ENCODE results near the gene CYP39A1. TPM values are rescaled to one million over a fixed set of nuclear protein-coding genes. Genes with fewer than 3 reads are reported as not detected.

The CYP39A1 gene
- total RNA-seq, 5 donors from 2014 or later (not counting 1 experiment from before 2014, with no cell fraction given): not detected

DNA sequence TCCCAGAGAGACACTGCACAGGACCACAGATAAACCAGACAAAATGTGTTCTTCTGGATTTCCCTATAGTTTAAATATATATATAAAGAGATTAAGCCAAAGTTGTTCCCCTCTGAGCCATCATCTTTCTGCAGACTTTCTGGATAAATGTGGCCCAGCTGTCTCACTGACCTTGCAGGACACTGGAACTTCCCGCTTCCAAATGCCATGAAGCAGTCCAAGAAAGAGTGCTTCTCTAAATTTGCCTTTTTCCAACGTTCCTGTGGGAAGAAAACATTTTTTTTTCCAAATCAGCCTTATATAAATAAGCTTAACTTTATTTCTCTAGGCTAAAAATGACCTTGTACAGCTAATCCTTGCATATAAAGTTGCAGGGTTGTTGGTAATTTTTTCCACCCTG, 65.7 kb downstream of the CYP39A1 start:
- no peak overlapping the region for H3K4me3 Mint-ChIP-seq
- ChIA-PET POLR2A (interaction anchor here in 1 of 2 donors (0.7 kb wide), 1 partner anchor 12 kb away, joined by 3 read pairs; no protein-coding TSS in a partner anchor), CTCF (no interaction called here)
- ATAC-seq (replicated peaks in 1 of 4) (no peak), DNase-seq (no peak)
- no peak overlapping the region for H3K27ac ChIP-seq (ENCODE audit: low read length)
- no peak overlapping the region for H3K27ac Mint-ChIP-seq
- H3K4me3 ChIP-seq (ENCODE audit: control insufficient read depth in 1 of 2, extremely low read depth in 1 of 2, low read length in 1 of 2): no peak overlapping the region
- no peaks in the 10 kb centered on the region for H3K4me1 ChIP-seq (ENCODE audit: control insufficient read depth in 1 of 2, extremely low read depth in 1 of 2, insufficient read depth in 2 of 2, low read length in 2 of 2)
- peaks cover 15 to 27% of the 10 kb centered on the region in 2 donors for H3K27me3 Mint-ChIP-seq
- 60% methylated on average over 1 of the region's 2 CpGs for WGBS (ENCODE audit: insufficient coverage)
- no peaks in the 10 kb centered on the region for H3K9me3 Mint-ChIP-seq
- no peaks in the 10 kb centered on the region for H3K4me1 Mint-ChIP-seq
- H3K36me3 ChIP-seq (ENCODE audit: control insufficient read depth in 2 of 2, extremely low read depth in 1 of 2, insufficient read depth in 1 of 2, low read length in 1 of 2): no peaks in the 10 kb centered on the region
- H3K36me3 Mint-ChIP-seq: no peaks in the 10 kb centered on the region
- H3K9me3 ChIP-seq: no peaks in the 10 kb centered on the region
- H3K27me3 ChIP-seq (replicated peaks in 1 of 2; ENCODE audit: control insufficient read depth in 2 of 2, extremely low read depth in 1 of 2, insufficient read depth in 2 of 2, low read length in 1 of 2): no peaks in the 10 kb centered on the region

DNA sequence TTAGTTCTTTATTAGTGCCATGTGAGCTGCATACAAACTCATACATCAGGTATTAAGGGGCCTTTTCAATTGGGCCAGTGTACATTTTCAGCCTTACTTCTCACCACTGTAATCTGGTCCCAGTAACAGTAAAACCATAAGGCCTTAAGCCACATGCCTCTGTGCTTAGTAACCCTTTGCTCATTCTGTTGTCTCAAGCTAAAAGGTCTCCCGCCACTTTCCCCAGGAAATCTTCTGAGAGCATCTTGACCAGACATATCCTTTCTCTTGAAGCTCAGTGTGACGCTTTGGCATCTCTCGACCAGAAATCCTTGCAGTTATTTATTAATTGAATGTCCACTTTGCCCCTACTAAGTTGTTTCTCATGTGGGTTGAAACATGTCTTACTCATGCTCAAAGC, 68.0 kb downstream of the CYP39A1 start:
- Histone ChIP-seq H3K27ac (ENCODE audit: low read length) (no peak overlapping the region), H3K4me3 (ENCODE audit: control insufficient read depth in 1 of 2, extremely low read depth in 1 of 2, low read length in 1 of 2) (no peak overlapping the region), H3K27me3 (replicated peaks in 1 of 2; ENCODE audit: control insufficient read depth in 2 of 2, extremely low read depth in 1 of 2, insufficient read depth in 2 of 2, low read length in 1 of 2) (no peaks in the 10 kb centered on the region), H3K4me1 (ENCODE audit: control insufficient read depth in 1 of 2, extremely low read depth in 1 of 2, insufficient read depth in 2 of 2, low read length in 2 of 2) (no peaks in the 10 kb centered on the region), H3K9me3 (no peaks in the 10 kb centered on the region), H3K36me3 (ENCODE audit: control insufficient read depth in 2 of 2, extremely low read depth in 1 of 2, insufficient read depth in 1 of 2, low read length in 1 of 2) (no peaks in the 10 kb centered on the region)
- ATAC-seq (replicated peaks in 1 of 4) (no peak), DNase-seq (no peak)
- Mint-ChIP-seq H3K27me3 (peaks cover 13 to 29% of the 10 kb centered on the region in 2 donors), H3K4me1 (no peaks in the 10 kb centered on the region), H3K9me3 (no peaks in the 10 kb centered on the region), H3K4me3 (no peak overlapping the region), H3K27ac (no peak overlapping the region), H3K36me3 (no peaks in the 10 kb centered on the region)
- POLR2A ChIA-PET: no interaction called here
- CTCF ChIA-PET: no interaction called here
- WGBS (ENCODE audit: insufficient coverage): no CpG with 5 or more reads among the region's 3 CpGs

DNA sequence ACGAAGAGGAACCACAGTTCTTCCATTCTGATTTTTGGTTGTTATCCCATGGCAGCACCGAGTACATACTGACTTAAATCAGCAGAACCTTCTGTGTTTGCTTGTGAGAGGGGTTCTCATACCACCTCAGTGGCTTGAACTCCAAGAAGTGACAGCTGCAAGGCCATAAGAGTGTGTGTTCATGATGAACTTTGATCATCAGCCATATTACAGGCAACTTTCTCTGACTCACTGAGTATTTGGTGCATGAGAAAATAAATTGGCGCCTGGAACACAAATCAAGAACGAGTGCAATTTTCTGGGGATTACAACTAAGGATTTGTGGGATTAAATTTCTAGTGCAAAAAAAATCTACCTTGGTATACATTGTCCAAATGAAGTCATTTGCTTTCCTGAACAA, 68.9 kb downstream of the CYP39A1 start:
- H3K9me3 ChIP-seq: no peaks in the 10 kb centered on the region
- Mint-ChIP-seq H3K4me1 (no peaks in the 10 kb centered on the region), H3K4me3 (no peak overlapping the region), H3K27me3 (peaks cover 10 to 21% of the 10 kb centered on the region in 2 donors), H3K27ac (no peak overlapping the region), H3K9me3 (no peaks in the 10 kb centered on the region), H3K36me3 (no peaks in the 10 kb centered on the region)
- ATAC-seq (replicated peaks in 1 of 4) (no peak), DNase-seq (no peak)
- ChIA-PET POLR2A (no interaction called here), CTCF (no interaction called here)
- 60% methylated on average over 1 of the region's 4 CpGs for WGBS (ENCODE audit: insufficient coverage)
- H3K36me3 ChIP-seq (ENCODE audit: control insufficient read depth in 2 of 2, extremely low read depth in 1 of 2, insufficient read depth in 1 of 2, low read length in 1 of 2): no peaks in the 10 kb centered on the region
- H3K27ac ChIP-seq (ENCODE audit: low read length): no peak overlapping the region
- no peak overlapping the region for H3K4me3 ChIP-seq (ENCODE audit: control insufficient read depth in 1 of 2, extremely low read depth in 1 of 2, low read length in 1 of 2)
- H3K4me1 ChIP-seq (ENCODE audit: control insufficient read depth in 1 of 2, extremely low read depth in 1 of 2, insufficient read depth in 2 of 2, low read length in 2 of 2): no peaks in the 10 kb centered on the region
- no peaks in the 10 kb centered on the region for H3K27me3 ChIP-seq (replicated peaks in 1 of 2; ENCODE audit: control insufficient read depth in 2 of 2, extremely low read depth in 1 of 2, insufficient read depth in 2 of 2, low read length in 1 of 2)

DNA sequence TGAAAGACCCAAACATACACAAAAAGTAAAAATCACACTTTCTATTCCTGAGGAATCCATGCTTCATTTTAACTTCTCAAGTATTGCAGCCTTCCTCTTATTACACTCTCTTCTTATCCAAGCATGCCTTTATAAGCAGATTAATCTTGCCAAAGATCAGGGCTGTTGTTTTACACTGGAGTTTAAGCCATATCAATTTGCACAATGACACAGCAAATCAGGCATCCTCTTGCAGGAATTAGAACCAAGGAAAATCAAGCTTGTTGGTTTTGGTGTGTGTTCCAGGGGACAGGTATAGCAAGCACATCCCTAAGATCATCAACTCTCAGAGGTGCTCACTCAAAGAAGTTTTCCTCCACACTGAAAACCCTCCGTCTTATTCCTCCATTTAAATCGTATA, 69.5 kb downstream of the CYP39A1 start:
- Mint-ChIP-seq H3K27ac (no peak overlapping the region), H3K9me3 (no peaks in the 10 kb centered on the region), H3K4me1 (no peaks in the 10 kb centered on the region), H3K4me3 (no peak overlapping the region), H3K27me3 (peaks cover 10 to 15% of the 10 kb centered on the region in 2 donors), H3K36me3 (no peaks in the 10 kb centered on the region)
- Histone ChIP-seq H3K27ac (ENCODE audit: low read length) (no peak overlapping the region), H3K36me3 (ENCODE audit: control insufficient read depth in 2 of 2, extremely low read depth in 1 of 2, insufficient read depth in 1 of 2, low read length in 1 of 2) (no peaks in the 10 kb centered on the region), H3K4me1 (ENCODE audit: control insufficient read depth in 1 of 2, extremely low read depth in 1 of 2, insufficient read depth in 2 of 2, low read length in 2 of 2) (no peaks in the 10 kb centered on the region), H3K27me3 (replicated peaks in 1 of 2; ENCODE audit: control insufficient read depth in 2 of 2, extremely low read depth in 1 of 2, insufficient read depth in 2 of 2, low read length in 1 of 2) (no peaks in the 10 kb centered on the region), H3K9me3 (no peaks in the 10 kb centered on the region), H3K4me3 (ENCODE audit: control insufficient read depth in 1 of 2, extremely low read depth in 1 of 2, low read length in 1 of 2) (no peak overlapping the region)
- no peak for ATAC-seq (replicated peaks in 1 of 4)
- WGBS (ENCODE audit: insufficient coverage): no CpG with 5 or more reads among the region's 2 CpGs
- CTCF ChIA-PET: no interaction called here
- DNase-seq: no peak
- POLR2A ChIA-PET: no interaction called here

DNA sequence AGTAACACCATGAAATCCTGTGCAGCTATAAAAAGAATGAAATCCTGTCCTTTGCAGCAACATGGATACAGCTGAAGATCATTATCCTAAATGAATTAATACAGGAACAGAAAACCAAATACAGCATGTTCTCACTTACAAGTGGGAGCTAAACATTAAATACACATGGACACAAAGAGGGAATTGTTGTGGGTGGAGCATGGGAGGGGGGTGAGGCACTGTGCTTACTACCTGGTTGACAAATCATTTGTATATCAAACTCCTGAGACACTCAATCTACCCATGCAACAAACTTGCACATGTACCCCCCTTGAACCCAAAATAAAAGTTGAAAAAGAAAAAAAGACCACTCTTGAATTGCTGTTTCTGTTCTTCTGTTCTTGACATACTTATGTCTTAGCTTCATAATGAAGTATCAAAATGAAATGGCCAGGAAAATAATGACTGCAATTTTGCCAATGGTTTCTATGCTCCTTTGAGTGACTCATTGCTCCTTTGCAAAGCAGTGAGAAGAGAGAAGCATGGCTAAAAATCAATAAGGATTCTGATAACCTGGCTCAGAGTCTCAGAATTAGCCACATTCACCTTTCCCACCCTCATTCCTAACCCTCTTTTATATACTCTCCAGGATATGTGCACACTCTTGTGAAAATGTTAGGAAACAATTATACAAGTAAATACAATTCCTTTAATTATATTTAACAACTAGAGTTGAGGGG, 71.0 kb downstream of the CYP39A1 start:
- Mint-ChIP-seq H3K4me3 (no peak overlapping the region), H3K4me1 (no peaks in the 10 kb centered on the region), H3K36me3 (no peaks in the 10 kb centered on the region), H3K27me3 (peaks cover 10 to 15% of the 10 kb centered on the region in 2 donors), H3K27ac (no peak overlapping the region), H3K9me3 (no peaks in the 10 kb centered on the region)
- Histone ChIP-seq H3K27ac (ENCODE audit: low read length) (no peak overlapping the region), H3K4me3 (ENCODE audit: control insufficient read depth in 1 of 2, extremely low read depth in 1 of 2, low read length in 1 of 2) (no peak overlapping the region), H3K9me3 (no peaks in the 10 kb centered on the region), H3K4me1 (ENCODE audit: control insufficient read depth in 1 of 2, extremely low read depth in 1 of 2, insufficient read depth in 2 of 2, low read length in 2 of 2) (no peaks in the 10 kb centered on the region), H3K36me3 (ENCODE audit: control insufficient read depth in 2 of 2, extremely low read depth in 1 of 2, insufficient read depth in 1 of 2, low read length in 1 of 2) (no peaks in the 10 kb centered on the region), H3K27me3 (replicated peaks in 1 of 2; ENCODE audit: control insufficient read depth in 2 of 2, extremely low read depth in 1 of 2, insufficient read depth in 2 of 2, low read length in 1 of 2) (no peaks in the 10 kb centered on the region)
- no peak for DNase-seq
- ChIA-PET POLR2A (no interaction called here), CTCF (no interaction called here)
- ATAC-seq (replicated peaks in 1 of 4): no peak

DNA sequence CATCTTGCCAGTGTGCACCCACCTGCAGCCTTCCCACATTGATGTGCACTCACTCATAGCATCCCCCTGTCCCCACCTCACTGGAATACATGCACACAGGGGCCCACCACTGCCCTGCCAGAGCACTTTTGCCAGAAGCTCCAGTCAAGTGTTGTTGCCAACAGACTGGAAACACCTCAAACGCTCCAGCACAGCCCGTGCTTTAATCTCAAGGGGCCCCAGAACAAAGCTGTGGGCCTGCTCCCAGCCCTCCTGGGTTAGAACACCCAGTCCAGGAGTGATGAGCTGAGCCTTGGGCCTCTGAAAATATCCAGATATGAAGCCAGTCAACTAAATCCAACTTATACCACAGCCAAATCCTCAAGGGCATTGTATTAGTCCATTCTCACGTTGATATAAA, 77.1 kb downstream of the CYP39A1 start:
- Mint-ChIP-seq H3K27ac (no peak overlapping the region), H3K4me1 (no peaks in the 10 kb centered on the region), H3K9me3 (peaks cover 0 to 9% (median 8%) of the 10 kb centered on the region in 3 donors), H3K27me3 (peaks cover 25 to 30% of the 10 kb centered on the region in 2 donors), H3K4me3 (no peak overlapping the region), H3K36me3 (no peaks in the 10 kb centered on the region)
- 71% methylated on average over 2 of the region's 3 CpGs for WGBS (ENCODE audit: insufficient coverage)
- H3K36me3 ChIP-seq (ENCODE audit: control insufficient read depth in 2 of 2, extremely low read depth in 1 of 2, insufficient read depth in 1 of 2, low read length in 1 of 2): no peaks in the 10 kb centered on the region
- no peak overlapping the region for H3K4me3 ChIP-seq (ENCODE audit: control insufficient read depth in 1 of 2, extremely low read depth in 1 of 2, low read length in 1 of 2)
- ATAC-seq (replicated peaks in 1 of 4): no peak
- POLR2A ChIA-PET: interaction anchor here in 1 of 2 donors (0.6 kb wide), 1 partner anchor 12 kb away, joined by 3 read pairs; no protein-coding TSS in a partner anchor
- peaks cover 0 to 15% of the 10 kb centered on the region in 2 experiments for H3K27me3 ChIP-seq (replicated peaks in 1 of 2; ENCODE audit: control insufficient read depth in 2 of 2, extremely low read depth in 1 of 2, insufficient read depth in 2 of 2, low read length in 1 of 2)
- H3K4me1 ChIP-seq (ENCODE audit: control insufficient read depth in 1 of 2, extremely low read depth in 1 of 2, insufficient read depth in 2 of 2, low read length in 2 of 2): no peaks in the 10 kb centered on the region
- CTCF ChIA-PET: no interaction called here
- no peaks in the 10 kb centered on the region for H3K9me3 ChIP-seq
- H3K27ac ChIP-seq (ENCODE audit: low read length): no peak overlapping the region
- DNase-seq: no peak

DNA sequence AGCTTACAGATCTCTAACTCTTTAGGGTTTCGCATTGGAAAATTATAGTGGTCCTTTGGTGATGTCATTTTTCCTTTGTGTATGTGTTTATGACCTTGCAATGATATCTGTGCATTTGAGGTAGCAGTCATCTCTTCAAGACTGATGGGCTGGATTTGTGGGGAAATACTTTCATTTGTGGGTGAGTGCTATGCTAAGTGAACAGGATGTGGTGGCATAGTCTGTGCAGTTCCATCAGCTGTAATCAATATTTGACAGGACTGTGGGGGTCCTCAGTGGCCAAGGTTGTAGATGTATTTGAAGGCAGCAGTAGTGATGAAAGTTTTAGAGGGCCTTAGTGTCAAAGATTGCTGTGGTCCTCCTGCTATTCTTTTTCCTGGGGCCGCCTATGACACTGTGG, 79.5 kb downstream of the CYP39A1 start:
- Mint-ChIP-seq H3K36me3 (no peaks in the 10 kb centered on the region), H3K27ac (no peak overlapping the region), H3K9me3 (peaks cover 4 to 9% (median 8%) of the 10 kb centered on the region in 3 donors), H3K27me3 (peaks cover 29 to 30% of the 10 kb centered on the region in 2 donors), H3K4me1 (no peaks in the 10 kb centered on the region), H3K4me3 (no peak overlapping the region)
- Histone ChIP-seq H3K4me3 (ENCODE audit: control insufficient read depth in 1 of 2, extremely low read depth in 1 of 2, low read length in 1 of 2) (no peak overlapping the region), H3K4me1 (ENCODE audit: control insufficient read depth in 1 of 2, extremely low read depth in 1 of 2, insufficient read depth in 2 of 2, low read length in 2 of 2) (no peaks in the 10 kb centered on the region), H3K27me3 (replicated peaks in 1 of 2; ENCODE audit: control insufficient read depth in 2 of 2, extremely low read depth in 1 of 2, insufficient read depth in 2 of 2, low read length in 1 of 2) (peaks cover 0 to 15% of the 10 kb centered on the region in 2 experiments), H3K36me3 (ENCODE audit: control insufficient read depth in 2 of 2, extremely low read depth in 1 of 2, insufficient read depth in 1 of 2, low read length in 1 of 2) (no peaks in the 10 kb centered on the region), H3K27ac (ENCODE audit: low read length) (no peak overlapping the region), H3K9me3 (no peaks in the 10 kb centered on the region)
- CTCF ChIA-PET: no interaction called here
- ATAC-seq (replicated peaks in 1 of 4) (no peak), DNase-seq (no peak)
- POLR2A ChIA-PET: no interaction called here
- 38% methylated on average over 2 of the region's 2 CpGs for WGBS (ENCODE audit: insufficient coverage)

Data from T-cell (primary cell).